ENCODE results near the gene XRCC5. TPM values are rescaled to one million over a fixed set of nuclear protein-coding genes. Genes with fewer than 3 reads are reported as not detected.

The XRCC5 gene
- total RNA-seq, 1 donor from 2014 or later = 524 TPM

GRCh38 chr2:216081487-216082116 is 27.5 kb upstream of the XRCC5 start, which contains the start of the genes PECR and TMEM169:
Gene PECR, minus strand, starts transcription at chr2:216081809. Its CDS starts 68 bp downstream, at chr2:216081741.
Gene TMEM169, plus strand, starts transcription at chr2:216081919. Its CDS starts 14,045 bp downstream, at chr2:216095964.
- peak within 1 kb of the TSS; percentile 86 for H3K4me3 Mint-ChIP-seq
- H3K27me3 Mint-ChIP-seq (ENCODE audit: low read depth) = no peaks in the 10 kb centered on the region
- H3K4me1 Mint-ChIP-seq = peaks cover 51% of the 10 kb centered on the region
- H3K36me3 Mint-ChIP-seq (ENCODE audit: low read depth) = peaks cover under 1% of the 10 kb centered on the region
- no peaks in the 10 kb centered on the region for H3K9me3 Mint-ChIP-seq
- peak; percentile 68 for DNase-seq (ENCODE audit: low read depth, low spot score)
- TF ChIP-seq CTCF (conservative IDR thresholded peaks at IDR 0.05) = no peak
- peak within 1 kb of the TSS; percentile 98 for H3K27ac Mint-ChIP-seq (ENCODE audit: unreplicated experiment)

GRCh38 chr2:216082117-216082711 is 26.9 kb upstream of the XRCC5 start:
- TF ChIP-seq CTCF (conservative IDR thresholded peaks at IDR 0.05) = no peak
- no peak for DNase-seq (ENCODE audit: low read depth, low spot score)
- Mint-ChIP-seq H3K4me1 (peaks cover 57% of the 10 kb centered on the region), H3K27me3 (ENCODE audit: low read depth) (no peaks in the 10 kb centered on the region), H3K9me3 (no peaks in the 10 kb centered on the region), H3K27ac (ENCODE audit: unreplicated experiment) (peak overlapping the region; percentile 98), H3K4me3 (peak overlapping the region; percentile 86), H3K36me3 (ENCODE audit: low read depth) (peaks cover 4% of the 10 kb centered on the region)

- Mint-ChIP-seq H3K27ac (ENCODE audit: unreplicated experiment) (peak overlapping the region; percentile 98), H3K9me3 (no peaks in the 10 kb centered on the region)
- no peak for DNase-seq (ENCODE audit: low read depth, low spot score)
Observed at GRCh38 chr2:216082805-216083204, 26.3 kb upstream of the XRCC5 start.

GRCh38 chr2:216083464-216084281 is 25.5 kb upstream of the XRCC5 start:
- Mint-ChIP-seq H3K27me3 (ENCODE audit: low read depth) (no peaks in the 10 kb centered on the region), H3K4me3 (peak overlapping the region; percentile 86), H3K36me3 (ENCODE audit: low read depth) (peaks cover 4% of the 10 kb centered on the region), H3K4me1 (peaks cover 57% of the 10 kb centered on the region), H3K9me3 (no peaks in the 10 kb centered on the region), H3K27ac (ENCODE audit: unreplicated experiment) (peak overlapping the region; percentile 98)
- DNase-seq (ENCODE audit: low read depth, low spot score) = peak; percentile 48
- no peak for TF ChIP-seq CTCF (conservative IDR thresholded peaks at IDR 0.05)

More at GRCh38 chr2:216082805-216083204, 26.3 kb upstream of the XRCC5 start:
- peak overlapping the region; percentile 86 for H3K4me3 Mint-ChIP-seq
- H3K4me1 Mint-ChIP-seq = peaks cover 57% of the 10 kb centered on the region
- TF ChIP-seq CTCF (conservative IDR thresholded peaks at IDR 0.05) = no peak
- H3K27me3 Mint-ChIP-seq (ENCODE audit: low read depth) = no peaks in the 10 kb centered on the region
- H3K36me3 Mint-ChIP-seq (ENCODE audit: low read depth) = peaks cover 4% of the 10 kb centered on the region

GRCh38 chr2:216084547-216084946 is 24.6 kb upstream of the XRCC5 start:
- Mint-ChIP-seq H3K4me3 (peak overlapping the region; percentile 86), H3K27me3 (ENCODE audit: low read depth) (no peaks in the 10 kb centered on the region), H3K27ac (ENCODE audit: unreplicated experiment) (peak overlapping the region; percentile 98)

More at GRCh38 chr2:216084547-216084946, 24.6 kb upstream of the XRCC5 start:
- no peak for DNase-seq (ENCODE audit: low read depth, low spot score)
- Mint-ChIP-seq H3K9me3 (no peaks in the 10 kb centered on the region), H3K36me3 (ENCODE audit: low read depth) (peaks cover 8% of the 10 kb centered on the region), H3K4me1 (peaks cover 53% of the 10 kb centered on the region)
- TF ChIP-seq CTCF (conservative IDR thresholded peaks at IDR 0.05) = no peak
